RWPE1 (cell line): ENCODE measurements around the gene RALGAPA1.
"Not testable (repeated sequence)": the region's sequence is repeated elsewhere in the genome, so short reads cannot be mapped to it uniquely, and the experiment has no call there.

Experiments used
- CTCF ChIA-PET: fragments of 350-600 bp; sonication (Branson Sonifier 250); formaldehyde crosslinking; extraction: SDS; loops from one replicate; lab custom pipeline; 2021; lab: Yijun Ruan, JAX
- POLR2A ChIA-PET: fragments of 400-600 bp; formaldehyde crosslinking; extraction: SDS; loops from one replicate; lab custom pipeline; 2020; ENCODE audit warnings: antibody characterized with exemption; ENCODE audit not compliant: low non-redundant PET; lab: Yijun Ruan, JAX
- DNase-seq: peaks from one replicate; pipeline ENCODE4 v3.0.0; 2012; ENCODE audit warnings: low spot score
- H3K27ac ChIP-seq: fragments of 450-650 bp; 2 replicates; pipeline ENCODE4 v1.5.1; 2017
- TF ChIP-seq, protein P1 (sequence below): fragments of 450-650 bp; conservative IDR thresholded peaks from 2 replicates; pipeline ENCODE4 v1.5.1; 2017; ENCODE audit warnings: low read depth, mild to moderate bottlenecking

RALGAPA1 gene

DNA sequence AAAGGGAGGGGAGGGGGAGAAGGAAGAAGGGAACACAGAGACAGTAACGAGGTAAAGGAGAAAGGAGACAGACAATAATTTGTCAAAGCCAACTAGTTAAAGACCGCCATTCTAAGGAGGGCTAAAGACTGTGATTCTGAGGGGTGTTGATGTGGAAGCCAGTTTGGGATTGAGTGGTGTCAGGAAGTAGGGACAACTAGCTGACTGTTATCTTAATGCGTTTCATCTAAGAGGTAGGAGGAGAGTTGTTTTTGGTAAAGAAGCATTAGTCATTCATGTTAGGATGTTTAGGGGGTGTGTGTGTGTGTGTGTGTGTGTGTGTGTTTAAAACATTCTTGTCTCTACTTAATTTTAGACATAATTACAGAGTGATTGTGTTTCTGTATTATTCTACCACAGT is 180.1 kb downstream of the RALGAPA1 start:
- ChIA-PET CTCF (interaction anchor here (0.6 to 0.7 kb wide), 2 partner anchors 16 to 185 kb away, joined by 3 to 4 read pairs; no protein-coding TSS in a partner anchor), POLR2A (no interaction called here)
- TF ChIP-seq, protein P1, sequence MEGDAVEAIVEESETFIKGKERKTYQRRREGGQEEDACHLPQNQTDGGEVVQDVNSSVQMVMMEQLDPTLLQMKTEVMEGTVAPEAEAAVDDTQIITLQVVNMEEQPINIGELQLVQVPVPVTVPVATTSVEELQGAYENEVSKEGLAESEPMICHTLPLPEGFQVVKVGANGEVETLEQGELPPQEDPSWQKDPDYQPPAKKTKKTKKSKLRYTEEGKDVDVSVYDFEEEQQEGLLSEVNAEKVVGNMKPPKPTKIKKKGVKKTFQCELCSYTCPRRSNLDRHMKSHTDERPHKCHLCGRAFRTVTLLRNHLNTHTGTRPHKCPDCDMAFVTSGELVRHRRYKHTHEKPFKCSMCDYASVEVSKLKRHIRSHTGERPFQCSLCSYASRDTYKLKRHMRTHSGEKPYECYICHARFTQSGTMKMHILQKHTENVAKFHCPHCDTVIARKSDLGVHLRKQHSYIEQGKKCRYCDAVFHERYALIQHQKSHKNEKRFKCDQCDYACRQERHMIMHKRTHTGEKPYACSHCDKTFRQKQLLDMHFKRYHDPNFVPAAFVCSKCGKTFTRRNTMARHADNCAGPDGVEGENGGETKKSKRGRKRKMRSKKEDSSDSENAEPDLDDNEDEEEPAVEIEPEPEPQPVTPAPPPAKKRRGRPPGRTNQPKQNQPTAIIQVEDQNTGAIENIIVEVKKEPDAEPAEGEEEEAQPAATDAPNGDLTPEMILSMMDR = no peak
- no peak overlapping the region for H3K27ac ChIP-seq
- DNase-seq = no peak

DNA sequence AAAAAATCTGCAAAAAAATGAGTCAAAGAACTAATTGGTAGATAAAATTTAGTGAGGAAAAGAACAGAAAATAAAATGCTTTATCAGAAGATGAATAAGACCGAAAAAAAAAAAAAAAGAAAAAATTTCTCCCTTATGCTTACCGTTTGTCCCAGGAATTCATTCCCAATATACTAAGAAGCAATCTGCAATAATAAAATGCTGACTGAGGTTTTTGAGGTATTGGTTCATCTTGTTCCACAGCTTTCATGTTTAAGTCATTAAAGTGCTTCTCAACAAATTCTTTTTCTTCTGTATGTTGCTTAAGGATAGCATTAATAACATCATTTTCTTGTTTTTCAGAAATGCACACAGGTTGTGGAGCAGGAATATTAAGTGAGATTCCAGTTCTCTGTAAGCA is 182.1 kb downstream of the RALGAPA1 start:
- POLR2A ChIA-PET, CTCF ChIA-PET, H3K27ac ChIP-seq, DNase-seq: not testable (repeated sequence)

DNA sequence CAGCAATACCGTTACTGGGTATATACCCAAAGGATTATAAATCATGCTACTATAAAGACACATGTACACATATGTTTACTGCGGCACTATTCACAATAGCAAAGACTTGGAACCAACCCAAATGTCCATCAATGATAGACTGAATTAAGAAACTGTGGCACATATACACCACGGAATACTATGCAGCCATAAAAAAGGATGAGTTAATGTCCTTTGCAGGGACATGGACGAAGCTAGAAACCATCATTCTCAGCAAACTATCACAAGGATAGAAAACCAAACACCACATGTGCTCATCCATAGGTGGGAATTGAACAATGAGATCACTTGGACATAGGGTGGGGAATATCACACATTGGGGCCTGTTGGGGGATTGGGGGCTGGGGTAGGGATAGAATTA is 187.1 kb downstream of the RALGAPA1 start:
- CTCF ChIA-PET, DNase-seq, H3K27ac ChIP-seq, POLR2A ChIA-PET: not testable (repeated sequence)

DNA sequence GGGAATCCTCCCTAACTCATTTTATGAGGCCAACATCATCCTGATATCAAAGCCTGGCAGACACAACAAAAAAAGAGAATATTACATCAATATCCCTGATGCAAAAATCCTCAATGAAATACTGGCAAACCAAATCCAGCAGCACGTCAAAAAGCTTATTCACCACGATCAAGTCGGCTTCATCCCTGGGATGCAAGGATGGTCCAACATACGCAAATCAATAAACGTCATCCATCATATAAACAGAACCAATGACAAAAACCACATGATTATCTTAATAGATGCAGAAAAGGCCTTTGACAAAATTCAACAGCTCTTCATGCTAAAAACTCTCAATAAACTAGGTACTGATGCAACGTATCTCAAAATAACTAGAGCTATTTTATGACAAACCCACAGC is 189.1 kb downstream of the RALGAPA1 start:
- DNase-seq, POLR2A ChIA-PET, H3K27ac ChIP-seq, CTCF ChIA-PET: not testable (repeated sequence)

DNA sequence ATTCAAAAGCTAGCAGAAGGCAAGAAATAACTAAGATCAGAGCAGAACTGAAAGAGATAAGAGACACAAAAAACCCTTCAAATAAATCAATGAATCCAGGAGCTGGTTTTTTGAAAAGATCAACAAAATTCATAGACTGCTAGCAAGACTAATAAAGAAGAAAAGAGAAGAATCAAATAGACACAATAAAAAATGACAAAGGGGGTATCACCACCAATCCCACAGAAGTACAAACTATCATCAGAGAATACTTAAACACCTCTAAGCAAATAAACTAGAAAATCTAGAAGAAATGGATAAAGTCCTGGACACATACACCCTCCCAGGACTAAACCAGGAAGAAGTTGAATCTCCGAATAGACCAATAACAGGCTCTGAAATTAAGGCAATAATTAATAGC is 189.6 kb downstream of the RALGAPA1 start:
- H3K27ac ChIP-seq, DNase-seq, POLR2A ChIA-PET, CTCF ChIA-PET: not testable (repeated sequence)

DNA sequence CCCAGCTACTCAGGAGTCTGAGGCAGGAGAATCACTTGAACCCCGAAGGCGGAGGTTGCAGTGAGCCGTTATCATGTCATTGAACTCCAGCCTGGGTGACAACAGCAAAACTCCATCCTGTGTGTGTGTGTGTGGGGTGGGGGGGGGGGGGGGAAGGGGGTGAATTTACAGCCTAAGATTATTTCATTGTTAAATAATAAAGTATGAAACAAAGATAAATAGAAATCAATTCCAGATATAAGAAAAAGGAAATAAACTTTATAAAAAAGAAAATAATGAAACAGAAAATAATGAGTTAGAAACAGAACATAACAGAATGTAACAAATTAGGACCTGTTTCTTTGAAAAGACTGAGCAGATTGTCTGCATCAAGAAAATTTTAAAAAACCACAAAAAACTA is 191.6 kb downstream of the RALGAPA1 start:
- CTCF ChIA-PET = no interaction called here
- no peak overlapping the region for H3K27ac ChIP-seq
- POLR2A ChIA-PET = no interaction called here
- TF ChIP-seq, protein P1 = no peak
- DNase-seq = no peak

DNA sequence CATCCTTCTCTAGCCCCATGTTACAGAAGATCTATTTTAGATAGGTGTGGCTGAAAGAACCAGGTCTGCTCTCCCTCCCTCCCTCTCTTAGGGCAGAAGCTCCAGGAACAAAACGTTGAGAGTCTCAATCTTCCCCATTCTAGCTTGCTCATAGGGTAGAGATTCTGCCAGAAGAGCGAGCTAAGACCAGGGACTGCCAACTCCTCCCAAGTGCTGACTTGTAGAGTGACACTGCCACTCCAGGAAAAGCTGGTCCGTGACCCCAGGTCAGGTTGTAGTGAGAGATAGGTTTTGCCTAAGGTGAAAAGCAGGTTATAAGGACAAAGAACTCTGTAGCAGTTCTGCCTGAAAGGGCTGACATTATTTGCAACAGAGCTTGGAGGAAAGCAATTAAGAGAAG is 201.7 kb downstream of the RALGAPA1 start:
- TF ChIP-seq, protein P1 = no peak
- no peak for DNase-seq
- no peak overlapping the region for H3K27ac ChIP-seq
- POLR2A ChIA-PET = no interaction called here
- CTCF ChIA-PET = no interaction called here

DNA sequence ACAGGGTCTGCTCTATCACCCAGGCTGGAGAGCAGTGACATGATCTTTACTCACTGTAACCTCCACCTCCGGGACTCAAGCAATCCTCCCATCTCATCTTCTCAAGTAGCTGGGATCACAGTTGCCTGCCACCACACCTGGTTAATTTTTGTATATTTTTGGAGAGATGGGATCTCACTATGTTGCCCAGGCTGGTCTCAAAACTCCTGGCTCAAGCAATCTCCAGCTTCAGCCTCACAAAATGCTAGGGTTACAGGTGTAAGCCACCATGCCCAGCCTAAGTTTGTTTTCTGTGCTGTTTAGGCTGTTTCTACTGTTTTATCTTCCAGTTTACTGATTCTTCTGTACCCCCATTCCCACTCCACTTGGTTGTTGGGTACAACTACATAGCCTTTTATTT is 208.8 kb downstream of the RALGAPA1 start:
- H3K27ac ChIP-seq = no peak overlapping the region
- no peak for DNase-seq
- POLR2A ChIA-PET = no interaction called here
- CTCF ChIA-PET = interaction anchor here (0.7 kb wide), 1 partner anchor 231 kb away, joined by 3 read pairs; no protein-coding TSS in a partner anchor
- TF ChIP-seq, protein P1 = no peak

DNA sequence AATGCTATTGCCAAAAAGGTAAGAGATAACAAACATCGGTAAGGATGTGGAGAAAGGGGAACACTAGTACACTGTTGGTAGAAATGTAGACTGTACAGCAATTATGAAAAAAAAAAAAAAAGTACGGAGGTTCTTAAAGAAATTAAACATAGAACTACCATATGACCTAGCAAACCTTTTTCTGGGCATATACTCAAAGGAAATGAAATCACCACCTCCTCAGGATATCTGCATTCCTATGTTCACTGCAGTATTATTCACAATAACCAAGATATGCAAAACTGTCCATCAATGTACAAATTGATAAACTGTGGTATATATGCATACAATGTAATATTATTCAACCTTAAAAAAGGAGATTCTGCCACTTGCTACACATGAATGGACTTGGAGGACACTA is 214.5 kb downstream of the RALGAPA1 start:
- ChIA-PET CTCF (interaction anchor here (0.6 kb wide), 1 partner anchor 220 kb away, joined by 3 read pairs; no protein-coding TSS in a partner anchor), POLR2A (no interaction called here)
- DNase-seq = no peak
- TF ChIP-seq, protein P1 = no peak
- no peak overlapping the region for H3K27ac ChIP-seq

DNA sequence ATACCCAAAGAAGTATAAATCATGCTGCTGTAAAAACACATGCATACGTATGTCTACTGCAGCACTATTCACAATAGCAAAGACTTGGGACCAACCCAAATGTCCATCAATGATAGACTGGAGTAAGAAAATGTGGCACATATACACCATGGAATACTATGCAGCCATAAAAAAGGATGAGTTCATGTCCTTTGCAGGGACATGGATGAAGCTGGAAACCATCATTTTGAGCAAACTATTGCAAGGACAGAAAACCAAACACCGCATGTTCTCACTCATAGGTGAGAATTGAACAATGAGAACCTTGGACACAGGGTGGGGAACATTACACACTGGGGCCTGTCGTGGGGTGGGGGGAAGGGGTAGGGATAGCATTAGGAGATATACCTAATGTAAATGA is 221.7 kb downstream of the RALGAPA1 start:
- POLR2A ChIA-PET, CTCF ChIA-PET, H3K27ac ChIP-seq, DNase-seq: not testable (repeated sequence)
